Kidney epithelial cell (primary cell): ENCODE measurements around the gene ACTR5. TPM values are rescaled to one million over a fixed set of nuclear protein-coding genes. Genes with fewer than 3 reads are reported as not detected.
A peak's percentile ranks its signal among the peaks of the same experiment; 100 is the strongest.

ENCODE experiments used
- DNase-seq: peaks from one replicate; pipeline ENCODE4 v3.0.0-alpha.2; 2010; ENCODE audit warnings: low read depth
- H3K27me3 ChIP-seq: 2 replicates; pipeline ENCODE4 v1.6.0; 2011; ENCODE audit warnings: low read length; ENCODE audit not compliant: control insufficient read depth, insufficient read depth
- H3K36me3 ChIP-seq: 2 replicates; pipeline ENCODE4 v1.5.1; 2011; ENCODE audit warnings: low read length; ENCODE audit not compliant: control insufficient read depth, insufficient read depth
- H3K4me3 ChIP-seq: 2 replicates; pipeline ENCODE4 v1.5.1; 2011; ENCODE audit warnings: low read depth, mild to moderate bottlenecking, control low read depth, low read length
- total RNA-seq: library from RNA; depleted of rRNA; stranded (reverse); fragments of >200 nt; gene quantifications from 2 replicates; pipeline ENCODE4 v1.2.3, GENCODE V29; 2015
- TF ChIP-seq, protein P1 (sequence below): IDR thresholded peaks from 2 replicates; pipeline ENCODE4 v1.5.1; 2011; ENCODE audit warnings: mild to moderate bottlenecking, moderate library complexity, low read length, control low read depth, inconsistent platforms; ENCODE audit not compliant: insufficient read depth, poor library complexity, severe bottlenecking

ACTR5 gene
- total RNA-seq, 1 donor from 2014 or later: 8.4 TPM

DNA sequence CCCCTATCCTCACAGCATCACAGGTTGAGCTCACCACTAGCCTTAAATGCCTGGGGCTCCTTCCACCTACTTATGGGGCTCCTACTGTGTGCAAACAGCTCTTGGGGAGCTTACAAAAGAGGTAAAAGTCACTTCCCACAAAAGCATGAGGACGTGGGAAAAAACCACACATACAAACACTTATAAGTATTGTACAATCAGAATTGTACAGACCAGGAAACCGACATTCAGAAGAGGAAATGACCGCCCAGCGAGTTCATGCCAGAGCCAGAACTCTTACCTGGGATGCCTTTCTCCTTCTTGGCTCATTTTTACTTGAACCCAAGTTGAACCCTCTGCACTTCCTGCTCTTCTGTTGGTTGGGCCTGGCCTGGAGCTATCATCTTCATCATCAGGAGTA, 50.9 kb downstream of the ACTR5 start:
- no peaks in the 10 kb centered on the region for H3K36me3 ChIP-seq
- TF ChIP-seq, protein P1, sequence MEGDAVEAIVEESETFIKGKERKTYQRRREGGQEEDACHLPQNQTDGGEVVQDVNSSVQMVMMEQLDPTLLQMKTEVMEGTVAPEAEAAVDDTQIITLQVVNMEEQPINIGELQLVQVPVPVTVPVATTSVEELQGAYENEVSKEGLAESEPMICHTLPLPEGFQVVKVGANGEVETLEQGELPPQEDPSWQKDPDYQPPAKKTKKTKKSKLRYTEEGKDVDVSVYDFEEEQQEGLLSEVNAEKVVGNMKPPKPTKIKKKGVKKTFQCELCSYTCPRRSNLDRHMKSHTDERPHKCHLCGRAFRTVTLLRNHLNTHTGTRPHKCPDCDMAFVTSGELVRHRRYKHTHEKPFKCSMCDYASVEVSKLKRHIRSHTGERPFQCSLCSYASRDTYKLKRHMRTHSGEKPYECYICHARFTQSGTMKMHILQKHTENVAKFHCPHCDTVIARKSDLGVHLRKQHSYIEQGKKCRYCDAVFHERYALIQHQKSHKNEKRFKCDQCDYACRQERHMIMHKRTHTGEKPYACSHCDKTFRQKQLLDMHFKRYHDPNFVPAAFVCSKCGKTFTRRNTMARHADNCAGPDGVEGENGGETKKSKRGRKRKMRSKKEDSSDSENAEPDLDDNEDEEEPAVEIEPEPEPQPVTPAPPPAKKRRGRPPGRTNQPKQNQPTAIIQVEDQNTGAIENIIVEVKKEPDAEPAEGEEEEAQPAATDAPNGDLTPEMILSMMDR: no peak
- no peak overlapping the region for H3K4me3 ChIP-seq
- H3K27me3 ChIP-seq: no peaks in the 10 kb centered on the region
- no peak for DNase-seq

DNA sequence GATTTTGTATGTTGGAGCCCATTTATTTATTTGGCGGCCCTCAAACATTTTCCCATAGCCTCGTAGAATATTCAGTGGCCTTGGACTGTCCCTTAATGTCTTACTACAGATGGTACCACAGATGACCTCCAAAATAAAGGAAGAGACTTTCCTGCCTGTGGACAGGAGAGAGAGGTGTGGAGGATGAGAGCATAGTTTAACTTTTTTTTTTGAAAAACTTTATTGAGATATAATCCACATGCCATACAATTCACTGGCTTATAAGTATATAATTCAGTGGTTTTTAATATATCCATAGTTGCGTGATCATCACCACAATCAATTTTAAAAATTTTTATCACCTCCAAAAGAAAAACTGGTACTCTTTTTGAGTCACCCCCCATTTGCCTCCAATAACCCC, 52.6 kb downstream of the ACTR5 start:
- DNase-seq: no peak
- H3K4me3 ChIP-seq: no peak overlapping the region
- H3K36me3 ChIP-seq: no peaks in the 10 kb centered on the region
- TF ChIP-seq, protein P1: no peak
- H3K27me3 ChIP-seq: peaks cover 7% of the 10 kb centered on the region

DNA sequence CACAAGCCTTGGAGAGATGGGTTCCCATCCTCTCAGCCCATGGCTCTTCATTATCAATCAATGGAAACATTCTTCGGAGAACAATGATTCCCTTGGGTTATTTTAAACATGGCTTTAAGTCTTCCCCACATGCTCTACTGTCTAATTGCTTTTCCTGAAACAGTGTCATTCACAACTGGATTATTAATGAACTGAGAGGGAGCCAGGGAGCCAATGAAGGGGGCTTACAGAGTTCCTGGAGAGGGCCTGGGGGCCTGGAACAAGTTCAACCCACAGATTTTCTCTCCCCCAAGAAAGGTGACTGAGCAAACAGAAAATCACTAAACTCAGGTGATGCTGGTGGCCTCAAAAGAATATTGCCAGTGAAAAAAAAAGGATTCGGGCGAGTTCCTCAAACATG, 56.0 kb downstream of the ACTR5 start:
- H3K4me3 ChIP-seq: no peak overlapping the region
- DNase-seq: no peak
- no peaks in the 10 kb centered on the region for H3K36me3 ChIP-seq
- TF ChIP-seq, protein P1: no peak
- H3K27me3 ChIP-seq: peaks cover 34% of the 10 kb centered on the region

DNA sequence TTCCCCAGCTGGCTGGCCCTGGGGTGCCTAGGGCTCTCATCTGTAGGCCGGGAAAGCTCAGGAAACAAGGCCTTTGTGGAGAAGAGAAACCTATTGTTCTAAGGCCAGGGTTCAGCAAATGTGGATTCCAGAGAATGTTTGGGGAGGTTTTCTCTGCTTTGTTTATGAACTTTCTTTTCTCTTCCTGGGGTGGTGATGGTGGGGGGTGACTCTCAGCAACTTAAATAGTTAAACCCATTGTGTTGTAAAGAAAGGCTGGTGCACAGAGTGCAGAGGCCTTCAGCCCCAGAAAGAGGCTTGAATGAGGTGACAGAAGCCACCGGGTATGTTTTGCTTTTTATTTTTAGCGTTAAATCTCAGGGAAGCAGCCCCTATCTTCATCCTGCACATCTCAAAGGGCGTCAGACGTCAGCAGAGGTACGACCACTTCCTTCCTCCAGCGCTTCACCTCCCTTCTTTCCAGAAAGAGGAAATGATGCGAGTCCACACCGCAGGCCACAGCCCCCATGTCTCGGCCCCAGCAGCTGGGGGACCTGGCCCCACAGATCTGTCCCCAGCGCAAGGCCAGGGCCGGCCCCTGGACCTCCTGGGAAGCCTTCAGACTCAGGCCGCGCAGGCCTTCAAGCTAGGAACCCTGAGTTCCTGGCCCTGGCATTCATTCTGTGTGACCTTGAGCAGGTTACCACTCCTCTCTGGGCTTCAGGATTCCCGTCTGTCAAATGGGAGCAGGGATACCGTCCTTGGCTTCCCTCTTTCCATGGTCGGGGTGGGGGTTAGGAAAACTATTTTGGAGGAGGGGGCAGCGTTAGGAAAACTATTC, 56.6 kb downstream of the ACTR5 start:
- TF ChIP-seq, protein P1: no peak
- DNase-seq: no peak
- H3K4me3 ChIP-seq: no peak overlapping the region
- H3K36me3 ChIP-seq: no peaks in the 10 kb centered on the region
- H3K27me3 ChIP-seq: peaks cover 36% of the 10 kb centered on the region

DNA sequence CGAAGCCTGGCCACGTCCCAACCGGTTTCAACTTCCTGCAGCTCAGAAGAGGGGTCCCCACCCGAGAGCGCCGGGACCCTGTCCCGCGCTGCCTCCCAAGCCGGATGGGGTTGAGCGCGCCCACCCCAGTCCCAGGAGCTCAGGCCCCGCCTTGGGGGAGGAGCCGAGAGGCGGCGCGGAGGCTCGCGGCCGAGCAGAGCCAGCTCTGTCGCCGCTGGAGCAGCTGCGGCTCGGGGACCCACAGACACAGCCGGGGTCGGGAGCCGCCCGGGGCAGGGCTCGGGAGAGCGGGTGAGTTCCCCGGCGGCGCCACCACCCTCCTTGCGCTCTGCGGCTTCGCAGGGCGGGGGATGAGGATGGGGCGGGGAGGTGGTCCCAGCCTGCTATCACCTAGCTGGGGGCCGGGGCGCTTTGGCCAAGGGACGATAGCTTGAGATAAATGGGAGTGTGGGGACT, 57.3 kb downstream of the ACTR5 start, which contains the start of gene PPP1R16B:
Gene PPP1R16B (plus strand): TSS at position 196 of the 456 bp plus-strand sequence. CDS start 30,229 bp downstream, outside the sequence.
- TF ChIP-seq, protein P1: no peak
- Histone ChIP-seq H3K36me3 (no peaks in the 10 kb centered on the region), H3K27me3 (peaks cover 41% of the 10 kb centered on the region), H3K4me3 (peak within 1 kb of the TSS; percentile 32)
- DNase-seq: no peak
